IMR-90 (cell line): ENCODE results near the gene ZNF423.

Experiments
- BHLHE40 ChIP-seq: fragments of 150-350 bp; IDR thresholded peaks from 2 replicates; pipeline ENCODE4 v1.6.1; 2016; ENCODE audit warnings: mild to moderate bottlenecking, low read depth, low read length
- CEBPB ChIP-seq: IDR thresholded peaks from 2 replicates; pipeline ENCODE4 v1.6.1; 2012; ENCODE audit warnings: low read depth, low read length, improper control_type of control experiment
- CHD1 ChIP-seq: IDR thresholded peaks from 2 replicates; pipeline ENCODE4 v1.6.1; 2012; ENCODE audit warnings: low read depth, low read length, improper control_type of control experiment
- FOS ChIP-seq: fragments of 150-350 bp; IDR thresholded peaks from 2 replicates; pipeline ENCODE4 v1.6.1; 2016; ENCODE audit warnings: low read depth, low read length
- MAFK ChIP-seq: IDR thresholded peaks from 2 replicates; pipeline ENCODE4 v1.6.1; 2012; ENCODE audit warnings: low read depth, low read length, improper control_type of control experiment
- POLR2A ChIP-seq: IDR thresholded peaks from 2 replicates; pipeline ENCODE4 v1.6.1; 2012; ENCODE audit warnings: mild to moderate bottlenecking, low read depth, low read length
- RAD21 ChIP-seq: IDR thresholded peaks from 2 replicates; pipeline ENCODE4 v1.6.1; 2012; ENCODE audit warnings: low read length, improper control_type of control experiment
- RCOR1 ChIP-seq: IDR thresholded peaks from 2 replicates; pipeline ENCODE4 v1.6.1; 2012; ENCODE audit warnings: mild to moderate bottlenecking, low read length, improper control_type of control experiment; ENCODE audit not compliant: insufficient replicate concordance
- RFX5 ChIP-seq: IDR thresholded peaks from 2 replicates; pipeline ENCODE4 v1.8.0; 2012; ENCODE audit warnings: low read depth, mild to moderate bottlenecking, low read length, moderate library complexity
- SMC3 ChIP-seq: fragments of 150-350 bp; IDR thresholded peaks from 2 replicates; pipeline ENCODE4 v1.6.1; 2016; ENCODE audit warnings: low read depth, mild to moderate bottlenecking, antibody characterized with exemption, low read length, moderate library complexity
- USF2 ChIP-seq: fragments of 150-350 bp; IDR thresholded peaks from 2 replicates; pipeline ENCODE4 v1.6.1; 2017; ENCODE audit warnings: mild to moderate bottlenecking, antibody characterized with exemption, low read length, low read depth
- TF ChIP-seq, protein P1 (sequence below): conservative IDR thresholded peaks from 2 replicates; pipeline ENCODE4 v1.5.1; 2012; ENCODE audit warnings: mild to moderate bottlenecking, low read depth, low read length, improper control_type of control experiment
- TF ChIP-seq, protein P2 (sequence below): fragments of 150-350 bp; IDR thresholded peaks from 2 replicates; pipeline ENCODE4 v1.6.1; 2016; ENCODE audit warnings: low read depth, mild to moderate bottlenecking, low read length, moderate library complexity, borderline replicate concordance

DNA sequence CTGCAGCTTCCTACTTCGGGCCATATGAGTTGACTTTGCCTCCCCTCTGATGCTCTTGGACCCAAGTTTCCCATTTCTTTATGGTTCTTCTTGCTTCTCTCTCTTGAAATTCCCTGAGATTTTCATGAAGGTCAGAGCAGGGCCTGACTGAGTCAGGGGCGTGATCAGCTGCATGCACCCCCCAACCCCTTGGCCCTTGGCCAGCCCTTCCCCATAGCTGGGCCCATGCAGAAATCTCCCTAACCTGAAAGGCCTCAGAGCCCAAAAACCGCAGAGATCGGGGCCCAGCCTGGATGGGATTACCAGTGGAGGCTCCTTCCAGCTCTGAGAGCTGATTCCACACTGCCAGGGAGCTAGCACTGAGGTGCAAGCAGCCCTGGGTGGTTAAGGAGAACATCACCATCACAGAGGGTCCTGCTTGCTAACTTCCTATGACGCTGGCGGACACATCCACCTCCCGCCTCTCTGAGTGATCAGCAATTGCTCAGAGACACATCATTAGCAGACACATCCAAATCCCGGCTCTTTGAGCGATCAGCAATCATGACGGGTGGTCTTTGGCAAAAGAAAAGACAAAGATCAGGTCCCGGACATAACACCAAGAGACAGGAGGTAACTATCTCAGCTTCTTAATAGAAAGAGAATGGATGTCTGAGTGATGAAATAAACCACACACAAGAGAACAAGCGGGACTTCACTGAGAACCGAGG is 320.9 kb downstream of the ZNF423 start:
- TF ChIP-seq, protein P1, sequence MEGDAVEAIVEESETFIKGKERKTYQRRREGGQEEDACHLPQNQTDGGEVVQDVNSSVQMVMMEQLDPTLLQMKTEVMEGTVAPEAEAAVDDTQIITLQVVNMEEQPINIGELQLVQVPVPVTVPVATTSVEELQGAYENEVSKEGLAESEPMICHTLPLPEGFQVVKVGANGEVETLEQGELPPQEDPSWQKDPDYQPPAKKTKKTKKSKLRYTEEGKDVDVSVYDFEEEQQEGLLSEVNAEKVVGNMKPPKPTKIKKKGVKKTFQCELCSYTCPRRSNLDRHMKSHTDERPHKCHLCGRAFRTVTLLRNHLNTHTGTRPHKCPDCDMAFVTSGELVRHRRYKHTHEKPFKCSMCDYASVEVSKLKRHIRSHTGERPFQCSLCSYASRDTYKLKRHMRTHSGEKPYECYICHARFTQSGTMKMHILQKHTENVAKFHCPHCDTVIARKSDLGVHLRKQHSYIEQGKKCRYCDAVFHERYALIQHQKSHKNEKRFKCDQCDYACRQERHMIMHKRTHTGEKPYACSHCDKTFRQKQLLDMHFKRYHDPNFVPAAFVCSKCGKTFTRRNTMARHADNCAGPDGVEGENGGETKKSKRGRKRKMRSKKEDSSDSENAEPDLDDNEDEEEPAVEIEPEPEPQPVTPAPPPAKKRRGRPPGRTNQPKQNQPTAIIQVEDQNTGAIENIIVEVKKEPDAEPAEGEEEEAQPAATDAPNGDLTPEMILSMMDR, result no peak
- no peak for TF ChIP-seq CEBPB
- no peak for TF ChIP-seq RAD21
- no peak for TF ChIP-seq POLR2A
- TF ChIP-seq USF2, result no peak
- TF ChIP-seq BHLHE40, result no peak
- TF ChIP-seq SMC3, result no peak
- TF ChIP-seq, protein P2, sequence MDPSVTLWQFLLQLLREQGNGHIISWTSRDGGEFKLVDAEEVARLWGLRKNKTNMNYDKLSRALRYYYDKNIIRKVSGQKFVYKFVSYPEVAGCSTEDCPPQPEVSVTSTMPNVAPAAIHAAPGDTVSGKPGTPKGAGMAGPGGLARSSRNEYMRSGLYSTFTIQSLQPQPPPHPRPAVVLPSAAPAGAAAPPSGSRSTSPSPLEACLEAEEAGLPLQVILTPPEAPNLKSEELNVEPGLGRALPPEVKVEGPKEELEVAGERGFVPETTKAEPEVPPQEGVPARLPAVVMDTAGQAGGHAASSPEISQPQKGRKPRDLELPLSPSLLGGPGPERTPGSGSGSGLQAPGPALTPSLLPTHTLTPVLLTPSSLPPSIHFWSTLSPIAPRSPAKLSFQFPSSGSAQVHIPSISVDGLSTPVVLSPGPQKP, result no peak
- no peak for TF ChIP-seq MAFK
- TF ChIP-seq FOS, result no peak
- no peak for TF ChIP-seq RFX5
- no peak for TF ChIP-seq RCOR1
- TF ChIP-seq CHD1, result no peak
